ENCODE measurements around the gene ITPR3. TPM values are rescaled to one million over a fixed set of nuclear protein-coding genes. Genes with fewer than 3 reads are reported as not detected.

Gene ITPR3
- polyA plus RNA-seq, 1 donor (not counting 4 experiments of a cell fraction or from before 2014, with no cell fraction given): 43.3 TPM

GRCh38 chr6:33623895-33624381 lies 2.8 kb downstream of the ITPR3 start:
- FAIRE-seq: no peak
- Histone ChIP-seq H2AFZ (ENCODE audit: control insufficient read depth, low read length) (no peak overlapping the region), H3K27me3 (ENCODE audit: control insufficient read depth, extremely low read depth, insufficient read depth, low read length) (no peaks in the 10 kb centered on the region), H3K4me3 (ENCODE audit: control insufficient read depth in 2 of 3, extremely low read depth in 1 of 3, insufficient read depth in 2 of 3, low read depth in 1 of 3, low read length in 3 of 3) (no peak overlapping the region), H3K4me1 (ENCODE audit: control insufficient read depth, extremely low read depth, insufficient read depth, low read length) (peaks cover 54% of the 10 kb centered on the region), H3K4me2 (ENCODE audit: control insufficient read depth, extremely low read depth, insufficient read depth, low read depth, low read length) (peak overlapping the region; percentile 98), H3K27ac (ENCODE audit: control insufficient read depth, insufficient read depth, low read length) (peak overlapping the region; percentile 81), H3K9me1 (ENCODE audit: control insufficient read depth, extremely low read depth, insufficient read depth, low read length) (no peaks in the 10 kb centered on the region), H3K9me3 (ENCODE audit: control insufficient read depth, low read depth, low read length) (no peaks in the 10 kb centered on the region), H3K9ac (ENCODE audit: control insufficient read depth, extremely low read depth, insufficient read depth, low read length) (no peak overlapping the region), H3K79me2 (ENCODE audit: control insufficient read depth, insufficient read depth, low read length) (peaks cover 75% of the 10 kb centered on the region), H4K20me1 (ENCODE audit: control insufficient read depth, extremely low read depth, insufficient read depth, low read length) (peaks cover 8% of the 10 kb centered on the region), H3K36me3 (ENCODE audit: control insufficient read depth in 2 of 2, extremely low read depth in 1 of 2, insufficient read depth in 2 of 2, low read length in 2 of 2) (peaks cover 18 to 25% of the 10 kb centered on the region in 2 experiments)
- no peak for TF ChIP-seq EZH2 (IDR thresholded peaks at IDR 0.05; ENCODE audit: low read length)
- no peak for TF ChIP-seq CTCF (optimal IDR thresholded peaks at IDR 0.05 in 1 of 3, IDR thresholded peaks at IDR 0.05 in 1 of 3, conservative IDR thresholded peaks at IDR 0.05 in 1 of 3; ENCODE audit: extremely low read depth in 1 of 3, insufficient read depth in 2 of 3, low read length in 3 of 3)
- no peak for DNase-seq (ENCODE audit: low read depth, low spot score)
- dilution Hi-C loops (cut with MboI; ENCODE audit: extremely low pct_ligation_motif_present, low sequenced_read_pairs): no loop called here

- dilution Hi-C loops (cut with MboI; ENCODE audit: extremely low pct_ligation_motif_present, low sequenced_read_pairs): no loop called here
- Histone ChIP-seq H3K9me3 (ENCODE audit: control insufficient read depth, low read depth, low read length) (no peaks in the 10 kb centered on the region), H3K27ac (ENCODE audit: control insufficient read depth, insufficient read depth, low read length) (no peak overlapping the region), H3K4me1 (ENCODE audit: control insufficient read depth, extremely low read depth, insufficient read depth, low read length) (peaks cover 49% of the 10 kb centered on the region), H4K20me1 (ENCODE audit: control insufficient read depth, extremely low read depth, insufficient read depth, low read length) (peaks cover 8% of the 10 kb centered on the region), H3K27me3 (ENCODE audit: control insufficient read depth, extremely low read depth, insufficient read depth, low read length) (no peaks in the 10 kb centered on the region), H2AFZ (ENCODE audit: control insufficient read depth, low read length) (no peak overlapping the region), H3K4me3 (ENCODE audit: control insufficient read depth in 2 of 3, extremely low read depth in 1 of 3, insufficient read depth in 2 of 3, low read depth in 1 of 3, low read length in 3 of 3) (no peak overlapping the region), H3K9me1 (ENCODE audit: control insufficient read depth, extremely low read depth, insufficient read depth, low read length) (no peaks in the 10 kb centered on the region), H3K79me2 (ENCODE audit: control insufficient read depth, insufficient read depth, low read length) (peaks cover 79% of the 10 kb centered on the region), H3K36me3 (ENCODE audit: control insufficient read depth in 2 of 2, extremely low read depth in 1 of 2, insufficient read depth in 2 of 2, low read length in 2 of 2) (peaks cover 18 to 25% of the 10 kb centered on the region in 2 experiments), H3K9ac (ENCODE audit: control insufficient read depth, extremely low read depth, insufficient read depth, low read length) (no peak overlapping the region), H3K4me2 (ENCODE audit: control insufficient read depth, extremely low read depth, insufficient read depth, low read depth, low read length) (no peak overlapping the region)
- DNase-seq (ENCODE audit: low read depth, low spot score) (no peak), FAIRE-seq (no peak)
- no peak for TF ChIP-seq CTCF (optimal IDR thresholded peaks at IDR 0.05 in 1 of 3, IDR thresholded peaks at IDR 0.05 in 1 of 3, conservative IDR thresholded peaks at IDR 0.05 in 1 of 3; ENCODE audit: extremely low read depth in 1 of 3, insufficient read depth in 2 of 3, low read length in 3 of 3)
- TF ChIP-seq EZH2 (IDR thresholded peaks at IDR 0.05; ENCODE audit: low read length): no peak
These were observed 3.7 kb downstream of the ITPR3 start for GRCh38 chr6:33624856-33625255.

All from keratinocyte (primary cell).